Measurements from ENCODE around the gene PDAP1. TPM values are rescaled to one million over a fixed set of nuclear protein-coding genes. Genes with fewer than 3 reads are reported as not detected.

Gene PDAP1
- total RNA-seq, 1 experiment from 2014 or later = 87.2 TPM

- peaks cover 66% of the 10 kb centered on the region for H3K36me3 Mint-ChIP-seq (ENCODE audit: insufficient read depth, unreplicated experiment)
- H3K4me3 Mint-ChIP-seq (ENCODE audit: low read depth, unreplicated experiment) = peak overlapping the region; percentile 61
- no peak for TF ChIP-seq CTCF (IDR thresholded peaks at IDR 0.05; ENCODE audit: unreplicated experiment)
- H3K4me1 Mint-ChIP-seq (ENCODE audit: low read depth, unreplicated experiment) = peaks cover 11% of the 10 kb centered on the region
- TSS peak; percentile 18 for BruUV-seq (replicated peaks)
- peak overlapping the region; percentile 79 for H3K27ac Mint-ChIP-seq (ENCODE audit: unreplicated experiment)
- CTCF ChIA-PET = no interaction called here
- intact Hi-C loops (cut with micrococcal nuclease; ENCODE audit: unreplicated experiment) = no loop called here
- DNase-seq = no peak
- H3K27me3 Mint-ChIP-seq (ENCODE audit: unreplicated experiment) = no peaks in the 10 kb centered on the region
- H3K9me3 Mint-ChIP-seq (ENCODE audit: low read depth, unreplicated experiment) = no peaks in the 10 kb centered on the region
Observed at GRCh38 chr7:99373091-99374066, 35.0 kb downstream of the PDAP1 start.

GRCh38 chr7:99372275-99373090 is 35.9 kb downstream of the PDAP1 start:
- CTCF ChIA-PET = no interaction called here
- no peaks in the 10 kb centered on the region for H3K27me3 Mint-ChIP-seq (ENCODE audit: unreplicated experiment)
- intact Hi-C loops (cut with micrococcal nuclease; ENCODE audit: unreplicated experiment) = no loop called here
- H3K9me3 Mint-ChIP-seq (ENCODE audit: low read depth, unreplicated experiment) = no peaks in the 10 kb centered on the region
- H3K27ac Mint-ChIP-seq (ENCODE audit: unreplicated experiment) = peak overlapping the region; percentile 79
- TF ChIP-seq CTCF (IDR thresholded peaks at IDR 0.05; ENCODE audit: unreplicated experiment) = no peak
- H3K4me3 Mint-ChIP-seq (ENCODE audit: low read depth, unreplicated experiment) = peak overlapping the region; percentile 61
- H3K4me1 Mint-ChIP-seq (ENCODE audit: low read depth, unreplicated experiment) = peaks cover 11% of the 10 kb centered on the region
- peaks cover 58% of the 10 kb centered on the region for H3K36me3 Mint-ChIP-seq (ENCODE audit: insufficient read depth, unreplicated experiment)
- no TSS peak for BruUV-seq (replicated peaks)
- peak; percentile 63 for DNase-seq

DNA sequence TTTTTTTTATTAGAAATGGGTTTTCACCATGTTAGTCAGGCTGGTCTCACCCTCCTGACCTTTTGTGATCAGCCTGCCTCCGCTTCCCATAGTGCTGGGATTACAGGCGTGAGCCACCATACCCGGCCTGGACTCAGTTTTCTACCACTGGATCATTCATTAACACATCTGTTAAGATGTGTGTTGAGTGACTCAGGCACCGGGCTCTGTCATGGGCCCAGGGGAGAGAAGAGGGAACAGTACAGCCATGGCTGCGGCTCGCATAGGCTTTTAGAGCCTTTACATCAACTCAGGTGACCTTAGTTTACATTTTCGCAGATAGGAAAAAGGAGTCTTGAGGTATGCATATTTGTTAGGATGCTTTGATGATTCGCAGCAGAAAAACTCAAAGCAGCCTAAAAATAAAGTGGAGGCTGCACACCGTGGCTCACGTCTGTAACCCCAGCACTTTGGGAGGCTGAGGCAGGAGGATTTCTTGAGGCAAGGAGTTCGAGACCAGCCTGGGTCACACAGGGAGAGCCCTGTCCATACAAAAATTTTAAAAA is 36.9 kb downstream of the PDAP1 start:
- no peak for DNase-seq
- H3K4me1 Mint-ChIP-seq (ENCODE audit: low read depth, unreplicated experiment) = peaks cover 11% of the 10 kb centered on the region
- no peak for TF ChIP-seq CTCF (IDR thresholded peaks at IDR 0.05; ENCODE audit: unreplicated experiment)
- CTCF ChIA-PET = interaction anchor here (0.7 kb wide), 1 partner anchor 22 kb away, joined by 3 read pairs; no protein-coding TSS in a partner anchor
- H3K27me3 Mint-ChIP-seq (ENCODE audit: unreplicated experiment) = no peaks in the 10 kb centered on the region
- no TSS peak for BruUV-seq (replicated peaks)
- H3K27ac Mint-ChIP-seq (ENCODE audit: unreplicated experiment) = no peak overlapping the region
- peaks cover 59% of the 10 kb centered on the region for H3K36me3 Mint-ChIP-seq (ENCODE audit: insufficient read depth, unreplicated experiment)
- H3K9me3 Mint-ChIP-seq (ENCODE audit: low read depth, unreplicated experiment) = no peaks in the 10 kb centered on the region
- no peak overlapping the region for H3K4me3 Mint-ChIP-seq (ENCODE audit: low read depth, unreplicated experiment)
- intact Hi-C loops (cut with micrococcal nuclease; ENCODE audit: unreplicated experiment) = no loop called here

DNA sequence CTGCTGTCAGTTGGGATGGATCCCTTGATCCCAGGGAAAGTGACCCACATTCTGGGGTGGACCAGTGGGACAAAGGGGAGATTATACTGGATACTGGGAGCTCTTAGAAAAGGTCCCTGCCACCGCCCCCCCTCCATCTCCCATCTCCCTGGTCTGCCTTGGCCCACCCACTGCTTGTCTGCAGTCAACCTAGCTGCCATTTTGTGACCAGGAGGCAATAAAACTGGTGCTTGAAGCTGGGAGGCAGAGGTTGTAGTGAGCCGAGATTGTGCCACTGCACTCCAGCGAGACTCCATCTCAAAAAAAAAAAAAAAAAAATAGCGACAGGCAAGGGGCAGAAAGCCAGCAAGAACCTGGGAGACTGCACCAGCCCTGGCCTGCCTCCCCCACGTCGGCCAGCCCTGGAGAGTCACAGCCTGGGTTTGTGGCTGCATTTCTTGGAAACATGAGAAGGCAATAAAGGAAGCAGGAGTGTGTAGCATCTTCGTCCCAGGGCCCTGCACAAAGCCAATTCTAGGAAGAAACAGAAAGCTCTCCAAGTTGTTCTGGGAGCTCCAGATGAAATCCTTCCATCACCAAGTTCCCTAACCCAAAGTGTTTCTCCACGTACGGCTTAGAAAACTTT is 38.5 kb downstream of the PDAP1 start:
- CTCF ChIA-PET = no interaction called here
- no peak overlapping the region for H3K4me3 Mint-ChIP-seq (ENCODE audit: low read depth, unreplicated experiment)

More for the DNA sequence above, 38.5 kb downstream of the PDAP1 start:
- Mint-ChIP-seq H3K27me3 (ENCODE audit: unreplicated experiment) (no peaks in the 10 kb centered on the region), H3K4me1 (ENCODE audit: low read depth, unreplicated experiment) (peaks cover 11% of the 10 kb centered on the region), H3K27ac (ENCODE audit: unreplicated experiment) (no peak overlapping the region), H3K9me3 (ENCODE audit: low read depth, unreplicated experiment) (no peaks in the 10 kb centered on the region), H3K36me3 (ENCODE audit: insufficient read depth, unreplicated experiment) (peaks cover 59% of the 10 kb centered on the region)
- BruUV-seq (replicated peaks) = no TSS peak
- no peak for TF ChIP-seq CTCF (IDR thresholded peaks at IDR 0.05; ENCODE audit: unreplicated experiment)
- intact Hi-C loops (cut with micrococcal nuclease; ENCODE audit: unreplicated experiment) = no loop called here
- no peak for DNase-seq

Data from Calu3 (cell line).